ENCODE data around the gene GNG12. TPM values are rescaled to one million over a fixed set of nuclear protein-coding genes. Genes with fewer than 3 reads are reported as not detected.

The GNG12 gene
- total and polyA plus RNA-seq, 9 of the 15 experiments (the other 6 are each of a cell fraction or from before 2014, with no cell fraction given), result 2.6 to 6.0 (median 4.1) TPM

GRCh38 chr1:67685067-67685557 is 148.2 kb downstream of the GNG12 start, which contains the start of gene GADD45A (continued):
- TF ChIP-seq SFPQ (IDR thresholded peaks at IDR 0.05; ENCODE audit: low read depth, low read length) (no peak), TCFL5 (CRISPR knock-in tag; conservative IDR thresholded peaks at IDR 0.05) (no peak), TEAD2 (tag; IDR thresholded peaks at IDR 0.05) (no peak), RBM22 (IDR thresholded peaks at IDR 0.05; ENCODE audit: low read depth, low read length, poor library complexity, severe bottlenecking) (peak; percentile 13), MCM7 (IDR thresholded peaks at IDR 0.05) (no peak), RREB1 (CRISPR knock-in tag; IDR thresholded peaks at IDR 0.05) (no peak; the same call in 1 of the 2 replicates), ETV6 (IDR thresholded peaks at IDR 0.05; ENCODE audit: borderline replicate concordance in 1 of 2, low read depth in 2 of 2, low read length in 1 of 2) (peak in 1 of 2 experiments; percentile 41; a peak in 1 of 4 replicates), ETV6 (CRISPR knock-in tag; IDR thresholded peaks at IDR 0.05; ENCODE audit: borderline replicate concordance) (no peak), MTA1 (IDR thresholded peaks at IDR 0.05; ENCODE audit: borderline replicate concordance) (no peak), EP400 (IDR thresholded peaks at IDR 0.05) (no peak), BRCA1 (IDR thresholded peaks at IDR 0.05) (no peak), BRCA1 (CRISPR knock-in tag; IDR thresholded peaks at IDR 0.05) (no peak), ZNF184 (CRISPR knock-in tag; IDR thresholded peaks at IDR 0.05) (no peak), ZNF175 (CRISPR knock-in tag; IDR thresholded peaks at IDR 0.05; ENCODE audit: low read depth) (no peak), POLR2A (conservative IDR thresholded peaks at IDR 0.05) (peak; percentile 99), ZNF165 (CRISPR knock-in tag; IDR thresholded peaks at IDR 0.05; ENCODE audit: borderline replicate concordance) (no peak), ZNF232 (CRISPR knock-in tag; IDR thresholded peaks at IDR 0.05) (no peak), JUND (IDR thresholded peaks at IDR 0.05; ENCODE audit: borderline replicate concordance, low read depth, low read length) (no peak), JUND (tag; IDR thresholded peaks at IDR 0.05; ENCODE audit: borderline replicate concordance, low read depth, low read length) (peak; percentile 12; the same call in 1 of the 3 replicates), PTBP1 (IDR thresholded peaks at IDR 0.05; ENCODE audit: low read depth, low read length) (no peak), MTF1 (CRISPR knock-in tag; IDR thresholded peaks at IDR 0.05; ENCODE audit: borderline replicate concordance) (no peak), HOXB6 (CRISPR knock-in tag; IDR thresholded peaks at IDR 0.05; ENCODE audit: borderline replicate concordance) (no peak), DMBX1 (CRISPR knock-in tag; IDR thresholded peaks at IDR 0.05; ENCODE audit: borderline replicate concordance) (0 out of 2 replicates have a peak, but pooled peaks have one; percentile 40), BHLHE40 (IDR thresholded peaks at IDR 0.05; ENCODE audit: low read length) (peak; percentile 44; the same call in 1 of the 2 replicates)

Data from K562 (cell line).